MCF 10A (cell line): ENCODE data around the gene LEMD1. TPM values are rescaled to one million over a fixed set of nuclear protein-coding genes. Genes with fewer than 3 reads are reported as not detected.

ENCODE experiments used
- BruUV-seq: library from RNA; stranded (reverse); fragments of 400-500 nt; replicated peaks from 2 replicates; lab custom pipeline; 2021; lab: Mats Ljungman, UMichigan
- CTCF ChIA-PET: fragments of 300-600 bp; sonication (Branson Sonifier 250); formaldehyde crosslinking; extraction: SDS; loops from one replicate; lab custom pipeline; 2021; ENCODE audit warnings: antibody characterized with exemption, inconsistent platforms; lab: Yijun Ruan, JAX
- POLR2A ChIA-PET: fragments of 300-600, 350-650 bp; sonication (Branson Sonifier 250); formaldehyde crosslinking; extraction: SDS; loops from one replicate; lab custom pipeline; 2020; ENCODE audit warnings: antibody characterized with exemption, inconsistent platforms; lab: Yijun Ruan, JAX
- DNase-seq: peaks from one replicate; pipeline ENCODE4 v3.0.0-alpha.2; 2018; ENCODE audit not compliant: unreplicated experiment
- H3K27ac Mint-ChIP-seq: one replicate; pipeline ENCODE4 v1.8.0; 2022; ENCODE audit warnings: mild to moderate bottlenecking, low read depth, mixed read lengths; ENCODE audit not compliant: unreplicated experiment
- H3K27me3 Mint-ChIP-seq: one replicate; pipeline ENCODE4 v1.8.0; 2022; ENCODE audit warnings: mixed read lengths; ENCODE audit not compliant: insufficient read depth, unreplicated experiment
- H3K36me3 Mint-ChIP-seq: one replicate; pipeline ENCODE4 v1.8.0; 2022; ENCODE audit warnings: mild to moderate bottlenecking, moderate library complexity, mixed read lengths; ENCODE audit not compliant: insufficient read depth, unreplicated experiment
- H3K4me1 Mint-ChIP-seq: one replicate; pipeline ENCODE4 v1.8.0; 2022; ENCODE audit warnings: mixed read lengths; ENCODE audit not compliant: insufficient read depth, unreplicated experiment
- H3K4me3 Mint-ChIP-seq: one replicate; pipeline ENCODE4 v1.8.0; 2022; ENCODE audit warnings: mild to moderate bottlenecking, moderate library complexity, mixed read lengths; ENCODE audit not compliant: unreplicated experiment
- H3K9me3 Mint-ChIP-seq: one replicate; pipeline ENCODE4 v1.8.0; 2022; ENCODE audit warnings: mixed read lengths; ENCODE audit not compliant: unreplicated experiment
- intact Hi-C: fragments of 100-400 bp; cut with micrococcal nuclease; formaldehyde crosslinking; loops from 2 replicates; pipeline ENCODE4 v1.14.1; 2022
- total RNA-seq: library from RNA; stranded (reverse); gene quantifications from 2 replicates; pipeline ENCODE4 v1.2.3, GENCODE V29; 2022
- TF ChIP-seq, protein P1 (sequence below): fragments of 200-600 bp; IDR thresholded peaks from one replicate; pipeline ENCODE4 v1.8.0; 2022; ENCODE audit warnings: antibody characterized with exemption, mild to moderate bottlenecking; ENCODE audit not compliant: unreplicated experiment

The LEMD1 gene
- total RNA-seq, 1 experiment from 2014 or later = 1.4 TPM

GRCh38 chr1:205449750-205450443 lies 28.0 kb upstream of the LEMD1 start:
- peak overlapping the region; percentile 98 for H3K27ac Mint-ChIP-seq
- H3K9me3 Mint-ChIP-seq = no peaks in the 10 kb centered on the region
- peaks cover 40% of the 10 kb centered on the region for H3K27me3 Mint-ChIP-seq
- H3K4me3 Mint-ChIP-seq = peak overlapping the region; percentile 89
- H3K36me3 Mint-ChIP-seq = no peaks in the 10 kb centered on the region
- TF ChIP-seq, protein P1, sequence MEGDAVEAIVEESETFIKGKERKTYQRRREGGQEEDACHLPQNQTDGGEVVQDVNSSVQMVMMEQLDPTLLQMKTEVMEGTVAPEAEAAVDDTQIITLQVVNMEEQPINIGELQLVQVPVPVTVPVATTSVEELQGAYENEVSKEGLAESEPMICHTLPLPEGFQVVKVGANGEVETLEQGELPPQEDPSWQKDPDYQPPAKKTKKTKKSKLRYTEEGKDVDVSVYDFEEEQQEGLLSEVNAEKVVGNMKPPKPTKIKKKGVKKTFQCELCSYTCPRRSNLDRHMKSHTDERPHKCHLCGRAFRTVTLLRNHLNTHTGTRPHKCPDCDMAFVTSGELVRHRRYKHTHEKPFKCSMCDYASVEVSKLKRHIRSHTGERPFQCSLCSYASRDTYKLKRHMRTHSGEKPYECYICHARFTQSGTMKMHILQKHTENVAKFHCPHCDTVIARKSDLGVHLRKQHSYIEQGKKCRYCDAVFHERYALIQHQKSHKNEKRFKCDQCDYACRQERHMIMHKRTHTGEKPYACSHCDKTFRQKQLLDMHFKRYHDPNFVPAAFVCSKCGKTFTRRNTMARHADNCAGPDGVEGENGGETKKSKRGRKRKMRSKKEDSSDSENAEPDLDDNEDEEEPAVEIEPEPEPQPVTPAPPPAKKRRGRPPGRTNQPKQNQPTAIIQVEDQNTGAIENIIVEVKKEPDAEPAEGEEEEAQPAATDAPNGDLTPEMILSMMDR = peak; percentile 25
- ChIA-PET CTCF (interaction anchor here (0.5 to 3.0 kb wide), 12 partner anchors 11 to 833 kb away, joined by 3 to 27 read pairs (median 4); no protein-coding TSS in a partner anchor), POLR2A (interaction anchor here (0.5 to 5.6 kb wide), 9 partner anchors 8 to 60 kb away, joined by 3 to 38 read pairs (median 3); no protein-coding TSS in a partner anchor)
- DNase-seq = peak; percentile 93
- peaks cover 36% of the 10 kb centered on the region for H3K4me1 Mint-ChIP-seq
- no TSS peak for BruUV-seq
- intact Hi-C loops = no loop called here

- H3K9me3 Mint-ChIP-seq = no peaks in the 10 kb centered on the region
- H3K36me3 Mint-ChIP-seq = no peaks in the 10 kb centered on the region
- H3K27me3 Mint-ChIP-seq = peaks cover 34% of the 10 kb centered on the region
- TSS peak; percentile 36 for BruUV-seq
- TF ChIP-seq, protein P1 = no peak
- peaks cover 36% of the 10 kb centered on the region for H3K4me1 Mint-ChIP-seq
- POLR2A ChIA-PET = interaction anchor here (1.1 to 5.6 kb wide), 4 partner anchors 9 to 29 kb away, joined by 3 to 38 read pairs (median 7); no protein-coding TSS in a partner anchor
- DNase-seq = no peak
- peak overlapping the region; percentile 98 for H3K27ac Mint-ChIP-seq
- CTCF ChIA-PET = interaction anchor here (0.5 to 3.0 kb wide), 15 partner anchors 8 to 221 kb away, joined by 3 to 27 read pairs (median 3); no protein-coding TSS in a partner anchor
- peak overlapping the region; percentile 89 for H3K4me3 Mint-ChIP-seq
- intact Hi-C loops = no loop called here
Observed at GRCh38 chr1:205449254-205449749, 27.4 kb upstream of the LEMD1 start.

- H3K4me3 Mint-ChIP-seq = peak overlapping the region; percentile 89
- POLR2A ChIA-PET = interaction anchor here (1.2 to 5.6 kb wide), 4 partner anchors 9 to 30 kb away, joined by 3 to 38 read pairs (median 8); no protein-coding TSS in a partner anchor
- CTCF ChIA-PET = interaction anchor here (0.5 to 3.0 kb wide), 18 partner anchors 8 to 220 kb away, joined by 3 to 27 read pairs (median 3); no protein-coding TSS in a partner anchor
- intact Hi-C loops = no loop called here
- H3K27ac Mint-ChIP-seq = peak overlapping the region; percentile 98
- H3K9me3 Mint-ChIP-seq = no peaks in the 10 kb centered on the region
- TF ChIP-seq, protein P1 = no peak
- peaks cover 36% of the 10 kb centered on the region for H3K4me1 Mint-ChIP-seq
- peaks cover 28% of the 10 kb centered on the region for H3K27me3 Mint-ChIP-seq
- DNase-seq = no peak
- BruUV-seq = no TSS peak
- H3K36me3 Mint-ChIP-seq = no peaks in the 10 kb centered on the region
Observed at GRCh38 chr1:205448540-205449253, 26.8 kb upstream of the LEMD1 start.
